H9 (cell line): ENCODE results near the gene ZNF423. TPM values are rescaled to one million over a fixed set of nuclear protein-coding genes. Genes with fewer than 3 reads are reported as not detected.

ENCODE experiments used
- DNase-seq: peaks from one replicate; pipeline ENCODE4 v3.0.0-alpha.2; 2017
- H2AFZ ChIP-seq: one replicate; pipeline ENCODE4 v1.6.1; 2013; ENCODE audit warnings: mild to moderate bottlenecking, low read length, control low read depth, moderate library complexity
- H2AK5ac ChIP-seq: 2 replicates; pipeline ENCODE4 v1.6.1; 2013; ENCODE audit warnings: low read length, control low read depth, mixed read lengths; ENCODE audit not compliant: insufficient read length
- H2BK120ac ChIP-seq: one replicate; pipeline ENCODE4 v1.6.1; 2013; ENCODE audit warnings: low read depth, mild to moderate bottlenecking, low read length, control low read depth, inconsistent platforms; ENCODE audit not compliant: poor library complexity, severe bottlenecking
- H2BK12ac ChIP-seq: 2 replicates; pipeline ENCODE4 v1.6.1; 2013; ENCODE audit warnings: low read length, control low read depth, mixed read lengths, low read depth; ENCODE audit not compliant: insufficient read length
- H2BK15ac ChIP-seq: 2 replicates; pipeline ENCODE4 v1.6.1; 2013; ENCODE audit warnings: low read depth, low read length, control low read depth
- H2BK20ac ChIP-seq: one replicate; pipeline ENCODE4 v1.6.1; 2013; ENCODE audit warnings: low read depth, mild to moderate bottlenecking, low read length, control low read depth, inconsistent platforms; ENCODE audit not compliant: poor library complexity, severe bottlenecking
- H2BK5ac ChIP-seq: 2 replicates; pipeline ENCODE4 v1.6.1; 2013; ENCODE audit warnings: low read length, control low read depth, mixed read lengths; ENCODE audit not compliant: insufficient read length
- H3K14ac ChIP-seq: 2 replicates; pipeline ENCODE4 v1.6.1; 2013; ENCODE audit warnings: low read length, control low read depth; ENCODE audit not compliant: insufficient read depth
- H3K18ac ChIP-seq: 2 replicates; pipeline ENCODE4 v1.6.1; 2013; ENCODE audit warnings: low read depth, mild to moderate bottlenecking, mixed read lengths, low read length, control low read depth; ENCODE audit not compliant: insufficient read length
- H3K23ac ChIP-seq: 2 replicates; pipeline ENCODE4 v1.6.1; 2013; ENCODE audit warnings: low read length, control low read depth, mixed read lengths, low read depth; ENCODE audit not compliant: insufficient read length
- H3K23me2 ChIP-seq: 2 replicates; pipeline ENCODE4 v1.6.1; 2013; ENCODE audit warnings: low read depth, mild to moderate bottlenecking, mixed read lengths, low read length, control low read depth; ENCODE audit not compliant: insufficient read length, poor library complexity, severe bottlenecking
- H3K27ac ChIP-seq: 2 replicates; pipeline ENCODE4 v1.5.1; 2013; ENCODE audit warnings: low read length, control low read depth, mixed read lengths, low read depth; ENCODE audit not compliant: insufficient read length
- H3K27me3 ChIP-seq: 2 replicates; pipeline ENCODE4 v1.6.1; 2013; ENCODE audit warnings: low read length, control low read depth, inconsistent platforms; ENCODE audit not compliant: insufficient read depth
- H3K4ac ChIP-seq: 2 replicates; pipeline ENCODE4 v1.6.1; 2013; ENCODE audit warnings: low read depth, mild to moderate bottlenecking, control low read depth, inconsistent platforms, low read length, moderate library complexity
- H3K4me1 ChIP-seq: 2 replicates; pipeline ENCODE4 v1.6.1; 2013; ENCODE audit warnings: low read length, control low read depth, inconsistent platforms; ENCODE audit not compliant: insufficient read depth
- H3K4me2 ChIP-seq: 2 replicates; pipeline ENCODE4 v1.6.1; 2013; ENCODE audit warnings: low read length, control low read depth, mixed read lengths; ENCODE audit not compliant: insufficient read length, insufficient read depth
- H3K56ac ChIP-seq: 2 replicates; pipeline ENCODE4 v1.6.1; 2013; ENCODE audit warnings: low read depth, mild to moderate bottlenecking, mixed read lengths, low read length, control low read depth; ENCODE audit not compliant: insufficient read length
- H3K79me1 ChIP-seq: 2 replicates; pipeline ENCODE4 v1.6.1; 2013; ENCODE audit warnings: low read depth, mild to moderate bottlenecking, moderate library complexity, low read length, control low read depth, inconsistent platforms; ENCODE audit not compliant: insufficient read depth, poor library complexity, severe bottlenecking
- H3K79me2 ChIP-seq: 2 replicates; pipeline ENCODE4 v1.6.1; 2013; ENCODE audit warnings: low read length, control low read depth, inconsistent platforms; ENCODE audit not compliant: insufficient read depth
- H3K9ac ChIP-seq: 2 replicates; pipeline ENCODE4 v1.6.1; 2013; ENCODE audit warnings: low read length, control low read depth, mixed read lengths; ENCODE audit not compliant: insufficient read length; ENCODE audit errors: extremely low read depth
- H3K9me3 ChIP-seq: one replicate; pipeline ENCODE4 v1.6.1; 2013; ENCODE audit warnings: low read depth, low read length, inconsistent platforms; ENCODE audit not compliant: control insufficient read depth
- H3T11ph ChIP-seq: one replicate; pipeline ENCODE4 v1.6.1; 2013; ENCODE audit warnings: mild to moderate bottlenecking, low read length, control low read depth, inconsistent platforms
- H4K20me1 ChIP-seq: one replicate; pipeline ENCODE4 v1.6.1; 2013; ENCODE audit not compliant: control insufficient read depth, insufficient read length, insufficient read depth
- H4K5ac ChIP-seq: 2 replicates; pipeline ENCODE4 v1.6.1; 2013; ENCODE audit warnings: low read depth, mild to moderate bottlenecking, mixed read lengths, low read length, control low read depth; ENCODE audit not compliant: insufficient read length
- H4K8ac ChIP-seq: replicated peaks from 2 replicates; pipeline ENCODE4 v1.6.1; 2013; ENCODE audit warnings: low read length, control low read depth, mixed read lengths, low read depth; ENCODE audit not compliant: insufficient read length
- H4K91ac ChIP-seq: 2 replicates; pipeline ENCODE4 v1.6.1; 2013; ENCODE audit warnings: low read depth, mild to moderate bottlenecking, moderate library complexity, mixed read lengths, low read length, control low read depth; ENCODE audit not compliant: insufficient read length
- H3K27ac Mint-ChIP-seq, 3 experiments: 2 replicates in 2 of 3; 3 replicates in 1 of 3; pipeline ENCODE4 v1.8.0; 2020 to 2021; ENCODE audit warnings: mixed read lengths in 3 of 3, mild to moderate bottlenecking in 1 of 3, moderate library complexity in 1 of 3
- H3K27me3 Mint-ChIP-seq: 2 replicates; pipeline ENCODE4 v1.8.0; 2021; ENCODE audit warnings: low read depth, mild to moderate bottlenecking, moderate library complexity, mixed read lengths
- H3K36me3 Mint-ChIP-seq, 3 experiments: 2 replicates in 2 of 3; 3 replicates in 1 of 3; pipeline ENCODE4 v1.8.0; 2020 to 2021; ENCODE audit warnings: low read depth in 3 of 3, mixed read lengths in 3 of 3; ENCODE audit not compliant: insufficient read depth in 1 of 3
- H3K4me1 Mint-ChIP-seq, 2 experiments: 2 replicates each; pipeline ENCODE4 v1.8.0; 2020; ENCODE audit warnings: mixed read lengths in 2 of 2
- H3K4me3 Mint-ChIP-seq, 2 experiments: 2 replicates in 1 of 2; 3 replicates in 1 of 2; pipeline ENCODE4 v1.8.0; 2020 to 2021; ENCODE audit warnings: mild to moderate bottlenecking in 2 of 2, mixed read lengths in 2 of 2, moderate library complexity in 1 of 2
- H3K9me3 Mint-ChIP-seq, 2 experiments: 2 replicates in 1 of 2; 3 replicates in 1 of 2; pipeline ENCODE4 v1.8.0; 2020; ENCODE audit warnings: mild to moderate bottlenecking in 2 of 2, mixed read lengths in 2 of 2, moderate library complexity in 1 of 2
- CTCF ChIP-seq: fragments of 200-600 bp; sonication (generic); conservative IDR thresholded peaks from 3 replicates; pipeline ENCODE4 v1.8.0; 2021; ENCODE audit warnings: antibody characterized with exemption, mild to moderate bottlenecking
- WGBS: extraction: QIAGEN DNeasy Blood & Tissue Kit; methylation state at CpG from one replicate; pipeline ENCODE4 v1.1.7; 2013; ENCODE audit warnings: missing lambda C conversion rate, low lambda C conversion rate, mixed read lengths; ENCODE audit not compliant: insufficient read length; ENCODE audit errors: extremely low coverage; 5-methylcytosine and 5-hydroxymethylcytosine counted together
- total RNA-seq: library from RNA; stranded (reverse); gene quantifications from 2 replicates; pipeline ENCODE4 v1.2.1, GENCODE V29; 2021

ZNF423 gene
- total RNA-seq, 1 experiment from 2014 or later = 51.5 TPM

GRCh38 chr16:49619811-49620157, 236.1 kb downstream of the ZNF423 start:
- H4K91ac ChIP-seq = no peak overlapping the region
- H3K9me3 ChIP-seq = no peaks in the 10 kb centered on the region
- no peak overlapping the region for H2BK20ac ChIP-seq
- H3K9me3 Mint-ChIP-seq = peaks cover 0 to 2% of the 10 kb centered on the region in 2 experiments; a peak in 1 of 5 replicates
- H2BK12ac ChIP-seq = no peak overlapping the region
- H3K79me1 ChIP-seq = no peaks in the 10 kb centered on the region
- H2AK5ac ChIP-seq = no peak overlapping the region
- H3K4me2 ChIP-seq = no peak overlapping the region
- no peak overlapping the region for H4K5ac ChIP-seq
- H3T11ph ChIP-seq = no peak overlapping the region
- H3K14ac ChIP-seq = no peak overlapping the region
- H2BK5ac ChIP-seq = no peak overlapping the region
- no peak overlapping the region for H3K27ac ChIP-seq
- H3K27ac Mint-ChIP-seq = no peak overlapping the region
- no CpG with 5 or more reads among the region's 2 CpGs for WGBS
- H3K4me3 Mint-ChIP-seq = no peak overlapping the region
- no peaks in the 10 kb centered on the region; the same call in 1 of the 2 replicates for H3K27me3 Mint-ChIP-seq
- H2BK120ac ChIP-seq = no peak overlapping the region
- H2AFZ ChIP-seq = no peak overlapping the region
- H3K79me2 ChIP-seq = no peaks in the 10 kb centered on the region
- H3K56ac ChIP-seq = no peak overlapping the region
- no peak for TF ChIP-seq CTCF
- no peaks in the 10 kb centered on the region; the same call in 1 of the 2 replicates for H3K4me1 ChIP-seq
- no peak overlapping the region for H2BK15ac ChIP-seq
- no peaks in the 10 kb centered on the region for H3K23me2 ChIP-seq
- no peak overlapping the region for H3K4ac ChIP-seq
- H3K18ac ChIP-seq = no peak overlapping the region
- DNase-seq = no peak
- peaks cover 4 to 10% (median 4%) of the 10 kb centered on the region in 3 experiments; a peak in 6 of 7 replicates for H3K36me3 Mint-ChIP-seq
- H3K27me3 ChIP-seq = no peaks in the 10 kb centered on the region
- no peaks in the 10 kb centered on the region for H4K20me1 ChIP-seq
- H3K23ac ChIP-seq = no peak overlapping the region
- H3K9ac ChIP-seq = no peak overlapping the region
- H3K4me1 Mint-ChIP-seq = peaks cover 11 to 14% of the 10 kb centered on the region in 2 experiments
- no peak overlapping the region for H4K8ac ChIP-seq
